Measurements from ENCODE around the gene ZNF511.

GRCh38 chr10:133280391-133281059 lies 28.2 kb upstream of the ZNF511 start:
- TF ChIP-seq POLR2A (IDR thresholded peaks at IDR 0.05): no peak
- no peak for TF ChIP-seq CTCF (IDR thresholded peaks at IDR 0.05)

Data from tibial nerve (tissue), 3 donors.